COR-L47 (cell line): ENCODE results near the gene DOHH.
A peak's percentile ranks its signal among the peaks of the same experiment; 100 is the strongest.

ENCODE experiments used
- DNase-seq: peaks from one replicate; lab custom pipeline; 2025; lab: John Stamatoyannopoulos, UW

The DOHH gene

GRCh38 chr19:3503036-3503572 is 2.6 kb upstream of the DOHH start:
- no peak for DNase-seq

- DNase-seq: no peak
These were observed 1.3 kb upstream of the DOHH start for GRCh38 chr19:3501780-3502179.

GRCh38 chr19:3499738-3500428 is 591 bp downstream of the DOHH start:
- DNase-seq: no peak

- DNase-seq: no peak
These were observed 2.5 kb downstream of the DOHH start for GRCh38 chr19:3497757-3498520.

- DNase-seq: no peak
These were observed 3.8 kb downstream of the DOHH start for GRCh38 chr19:3496392-3497273.

- no peak for DNase-seq
These were observed 5.9 kb downstream of the DOHH start for GRCh38 chr19:3494559-3494958.

GRCh38 chr19:3494051-3494450 is 6.4 kb downstream of the DOHH start:
- DNase-seq: no peak

- no peak for DNase-seq
These were observed 6.8 kb downstream of the DOHH start for GRCh38 chr19:3493651-3494050.

GRCh38 chr19:3492919-3493318 is 7.6 kb downstream of the DOHH start:
- DNase-seq: no peak

GRCh38 chr19:3492131-3492839 is 8.2 kb downstream of the DOHH start:
- DNase-seq: no peak

GRCh38 chr19:3491396-3492119 is 8.9 kb downstream of the DOHH start:
- DNase-seq: no peak

GRCh38 chr19:3483226-3483628 is 17.2 kb downstream of the DOHH start, which contains the start of gene SMIM44:
Gene SMIM44, minus strand, starts transcription at chr19:3483441. Its CDS starts 38 bp downstream, at chr19:3483403.
- peak; percentile 50 for DNase-seq

- DNase-seq: peak; percentile 19
These were observed 17.8 kb downstream of the DOHH start for GRCh38 chr19:3482507-3483225.

GRCh38 chr19:3481241-3482090 is 19.0 kb downstream of the DOHH start:
- DNase-seq: no peak

- no peak for DNase-seq
These were observed 19.9 kb downstream of the DOHH start, which contains the start of gene SMIM24 for GRCh38 chr19:3480383-3481091. Gene SMIM24, minus strand, starts transcription at chr19:3480525. Its CDS starts 62 bp downstream, at chr19:3480463.

GRCh38 chr19:3479834-3480215 is 20.6 kb downstream of the DOHH start:
- DNase-seq: no peak

- DNase-seq: no peak
These were observed 21.2 kb downstream of the DOHH start for GRCh38 chr19:3479177-3479833.
